ENCODE measurements around the gene SRGAP2B. TPM values are rescaled to one million over a fixed set of nuclear protein-coding genes. Genes with fewer than 3 reads are reported as not detected.
A peak's percentile ranks its signal among the peaks of the same experiment; 100 is the strongest.
"Not testable (repeated sequence)": the region's sequence is repeated elsewhere in the genome, so short reads cannot be mapped to it uniquely, and the experiment has no call there.

The SRGAP2B gene
- polyA plus RNA-seq, 3 donors: 5.8 to 25.5 (median 7.0) TPM

DNA sequence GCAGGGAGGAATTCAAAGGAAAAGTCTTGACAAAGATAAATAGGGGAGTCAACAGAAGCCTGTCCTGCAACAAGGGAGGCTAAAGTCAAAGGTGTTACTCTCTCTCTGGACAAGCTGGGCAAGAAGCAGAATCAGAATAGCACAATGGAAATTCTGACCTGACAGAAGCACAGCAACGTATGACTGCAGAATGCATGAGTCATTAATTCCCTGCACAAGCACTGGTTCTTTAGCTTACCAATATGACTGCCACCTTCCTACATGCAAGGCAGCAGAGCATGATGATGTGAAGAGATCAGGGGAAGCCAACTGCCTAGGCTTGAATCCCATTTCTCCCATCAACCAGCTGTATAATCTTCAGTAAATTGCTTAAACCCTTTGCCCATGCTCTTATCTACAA lies 153.4 kb downstream of the SRGAP2B start:
- H4K20me1 ChIP-seq (ENCODE audit: insufficient read depth, low read length); H3K9me3 ChIP-seq (replicated peaks in 1 of 2; ENCODE audit: control insufficient read depth in 1 of 2, insufficient read depth in 1 of 2, low read length in 2 of 2); H3K36me3 ChIP-seq (replicated peaks in 1 of 2; ENCODE audit: control insufficient read depth in 1 of 2, insufficient read depth in 2 of 2, low read length in 2 of 2); H3K4me2 ChIP-seq (replicated peaks; ENCODE audit: extremely low read depth, low read length, poor library complexity, severe bottlenecking); H3K4me3 Mint-ChIP-seq; H3K36me3 Mint-ChIP-seq; H3K4me1 ChIP-seq (ENCODE audit: control insufficient read depth in 1 of 2, insufficient read depth in 2 of 2, low read length in 2 of 2); intact Hi-C loops (cut with micrococcal nuclease); H3K27me3 ChIP-seq (ENCODE audit: control insufficient read depth in 2 of 2, insufficient read depth in 2 of 2, low read length in 2 of 2); H3K27ac ChIP-seq (ENCODE audit: low read depth in 1 of 2, low read length in 2 of 2); H2AFZ ChIP-seq (ENCODE audit: insufficient read depth, low read depth, low read length, poor library complexity, severe bottlenecking); H3K27ac Mint-ChIP-seq; H3K79me2 ChIP-seq (ENCODE audit: insufficient read depth, low read length); H3K9me3 Mint-ChIP-seq; H3K27me3 Mint-ChIP-seq (ENCODE audit: low read depth in 3 of 3); H3K4me1 Mint-ChIP-seq; H3K4me3 ChIP-seq (replicated peaks in 1 of 3; ENCODE audit: low read depth in 2 of 3, low read length in 3 of 3); H3K9ac ChIP-seq (ENCODE audit: insufficient read depth, low read length, poor library complexity, severe bottlenecking); DNase-seq: not testable (repeated sequence)
- WGBS (ENCODE audit: insufficient coverage): no CpG with 5 or more reads among the region's 1 CpG

- H4K20me1 ChIP-seq (ENCODE audit: insufficient read depth, low read length); H3K4me3 ChIP-seq (replicated peaks in 1 of 3; ENCODE audit: low read depth in 2 of 3, low read length in 3 of 3); H3K9ac ChIP-seq (ENCODE audit: insufficient read depth, low read length, poor library complexity, severe bottlenecking); H3K4me2 ChIP-seq (replicated peaks; ENCODE audit: extremely low read depth, low read length, poor library complexity, severe bottlenecking); H3K9me3 ChIP-seq (replicated peaks in 1 of 2; ENCODE audit: control insufficient read depth in 1 of 2, insufficient read depth in 1 of 2, low read length in 2 of 2); H2AFZ ChIP-seq (ENCODE audit: insufficient read depth, low read depth, low read length, poor library complexity, severe bottlenecking); H3K27me3 ChIP-seq (ENCODE audit: control insufficient read depth in 2 of 2, insufficient read depth in 2 of 2, low read length in 2 of 2); H3K36me3 Mint-ChIP-seq; H3K9me3 Mint-ChIP-seq; H3K4me3 Mint-ChIP-seq; intact Hi-C loops (cut with micrococcal nuclease); H3K27me3 Mint-ChIP-seq (ENCODE audit: low read depth in 3 of 3); H3K79me2 ChIP-seq (ENCODE audit: insufficient read depth, low read length); H3K36me3 ChIP-seq (replicated peaks in 1 of 2; ENCODE audit: control insufficient read depth in 1 of 2, insufficient read depth in 2 of 2, low read length in 2 of 2); H3K27ac ChIP-seq (ENCODE audit: low read depth in 1 of 2, low read length in 2 of 2); H3K4me1 ChIP-seq (ENCODE audit: control insufficient read depth in 1 of 2, insufficient read depth in 2 of 2, low read length in 2 of 2); H3K4me1 Mint-ChIP-seq; DNase-seq: not testable (repeated sequence)
- H3K27ac Mint-ChIP-seq: peak overlapping the region in 5 of 7 donors; percentile 22 to 75 (median 35)
- no CpG with 5 or more reads among the region's 2 CpGs for WGBS (ENCODE audit: insufficient coverage)
Observed at GRCh38 chr1:144940054-144940453, 155.1 kb downstream of the SRGAP2B start.

DNA sequence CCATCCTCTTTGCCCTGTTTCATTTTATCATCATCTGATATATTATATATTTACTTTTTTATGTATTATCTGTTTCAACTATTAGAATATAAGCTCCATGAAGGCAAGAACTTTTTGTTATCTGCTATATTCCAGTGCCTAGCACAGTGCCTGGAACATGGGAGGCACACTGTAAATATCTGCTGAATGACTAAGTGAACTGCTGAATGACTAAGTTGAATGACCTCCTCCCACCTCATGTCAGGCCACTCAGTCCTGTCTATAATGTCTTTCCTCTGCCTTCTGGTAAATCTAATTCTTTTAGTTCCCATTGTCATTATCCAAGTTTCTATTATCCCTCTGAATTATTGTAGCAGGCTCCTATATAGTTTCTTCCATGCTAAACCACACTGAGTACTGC lies 156.5 kb downstream of the SRGAP2B start:
- H3K27me3 ChIP-seq (ENCODE audit: control insufficient read depth in 2 of 2, insufficient read depth in 2 of 2, low read length in 2 of 2); H3K4me2 ChIP-seq (replicated peaks; ENCODE audit: extremely low read depth, low read length, poor library complexity, severe bottlenecking); H3K27ac Mint-ChIP-seq; H3K4me1 ChIP-seq (ENCODE audit: control insufficient read depth in 1 of 2, insufficient read depth in 2 of 2, low read length in 2 of 2); H3K36me3 Mint-ChIP-seq; H3K4me3 Mint-ChIP-seq; H4K20me1 ChIP-seq (ENCODE audit: insufficient read depth, low read length); DNase-seq; H3K27ac ChIP-seq (ENCODE audit: low read depth in 1 of 2, low read length in 2 of 2); H3K9ac ChIP-seq (ENCODE audit: insufficient read depth, low read length, poor library complexity, severe bottlenecking); H3K27me3 Mint-ChIP-seq (ENCODE audit: low read depth in 3 of 3); H3K36me3 ChIP-seq (replicated peaks in 1 of 2; ENCODE audit: control insufficient read depth in 1 of 2, insufficient read depth in 2 of 2, low read length in 2 of 2); H3K79me2 ChIP-seq (ENCODE audit: insufficient read depth, low read length); H2AFZ ChIP-seq (ENCODE audit: insufficient read depth, low read depth, low read length, poor library complexity, severe bottlenecking); H3K4me1 Mint-ChIP-seq; H3K9me3 Mint-ChIP-seq; intact Hi-C loops (cut with micrococcal nuclease); H3K9me3 ChIP-seq (replicated peaks in 1 of 2; ENCODE audit: control insufficient read depth in 1 of 2, insufficient read depth in 1 of 2, low read length in 2 of 2); H3K4me3 ChIP-seq (replicated peaks in 1 of 3; ENCODE audit: low read depth in 2 of 3, low read length in 3 of 3): not testable (repeated sequence)

DNA sequence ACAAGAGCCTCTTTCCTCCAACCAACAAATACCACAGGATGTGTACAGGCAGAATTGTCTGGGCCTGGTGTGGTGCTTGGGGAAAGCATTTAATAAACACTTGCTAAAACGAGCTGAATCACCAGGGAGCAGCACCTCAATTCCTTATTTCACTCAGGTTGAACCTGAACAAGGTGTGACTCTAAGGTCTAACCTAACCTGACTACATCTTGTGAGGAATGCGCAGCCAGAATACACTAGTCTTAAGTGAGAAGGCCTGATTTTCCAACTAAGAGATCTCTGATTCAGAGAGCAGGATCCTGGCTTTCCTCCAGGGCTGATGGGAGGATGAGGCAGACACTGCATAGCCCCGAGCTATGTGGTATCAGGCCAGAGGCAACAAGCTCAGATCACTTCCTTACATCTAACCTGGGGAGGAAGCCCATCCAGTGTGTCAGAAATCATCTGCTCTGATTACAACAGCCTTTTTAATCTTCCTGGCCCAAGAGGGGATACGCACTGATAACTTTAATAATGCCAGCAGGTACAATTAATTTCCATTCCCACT lies 158.9 kb downstream of the SRGAP2B start:
- H3K4me1 Mint-ChIP-seq; intact Hi-C loops (cut with micrococcal nuclease); H3K4me3 ChIP-seq (replicated peaks in 1 of 3; ENCODE audit: low read depth in 2 of 3, low read length in 3 of 3); H3K36me3 ChIP-seq (replicated peaks in 1 of 2; ENCODE audit: control insufficient read depth in 1 of 2, insufficient read depth in 2 of 2, low read length in 2 of 2); H3K9ac ChIP-seq (ENCODE audit: insufficient read depth, low read length, poor library complexity, severe bottlenecking); H3K36me3 Mint-ChIP-seq; H3K4me2 ChIP-seq (replicated peaks; ENCODE audit: extremely low read depth, low read length, poor library complexity, severe bottlenecking); H3K27me3 ChIP-seq (ENCODE audit: control insufficient read depth in 2 of 2, insufficient read depth in 2 of 2, low read length in 2 of 2); DNase-seq; H3K27ac ChIP-seq (ENCODE audit: low read depth in 1 of 2, low read length in 2 of 2); H3K79me2 ChIP-seq (ENCODE audit: insufficient read depth, low read length); H3K9me3 Mint-ChIP-seq; H3K27me3 Mint-ChIP-seq (ENCODE audit: low read depth in 3 of 3); H3K4me1 ChIP-seq (ENCODE audit: control insufficient read depth in 1 of 2, insufficient read depth in 2 of 2, low read length in 2 of 2); H2AFZ ChIP-seq (ENCODE audit: insufficient read depth, low read depth, low read length, poor library complexity, severe bottlenecking); H3K27ac Mint-ChIP-seq; H4K20me1 ChIP-seq (ENCODE audit: insufficient read depth, low read length); H3K4me3 Mint-ChIP-seq; H3K9me3 ChIP-seq (replicated peaks in 1 of 2; ENCODE audit: control insufficient read depth in 1 of 2, insufficient read depth in 1 of 2, low read length in 2 of 2): not testable (repeated sequence)
- WGBS (ENCODE audit: insufficient coverage): no CpG with 5 or more reads among the region's 4 CpGs

Data from CD14-positive monocyte (primary cell).